ENCODE results near the gene INVS.
A peak's percentile ranks its signal among the peaks of the same experiment; 100 is the strongest.

Gene INVS, protein sequence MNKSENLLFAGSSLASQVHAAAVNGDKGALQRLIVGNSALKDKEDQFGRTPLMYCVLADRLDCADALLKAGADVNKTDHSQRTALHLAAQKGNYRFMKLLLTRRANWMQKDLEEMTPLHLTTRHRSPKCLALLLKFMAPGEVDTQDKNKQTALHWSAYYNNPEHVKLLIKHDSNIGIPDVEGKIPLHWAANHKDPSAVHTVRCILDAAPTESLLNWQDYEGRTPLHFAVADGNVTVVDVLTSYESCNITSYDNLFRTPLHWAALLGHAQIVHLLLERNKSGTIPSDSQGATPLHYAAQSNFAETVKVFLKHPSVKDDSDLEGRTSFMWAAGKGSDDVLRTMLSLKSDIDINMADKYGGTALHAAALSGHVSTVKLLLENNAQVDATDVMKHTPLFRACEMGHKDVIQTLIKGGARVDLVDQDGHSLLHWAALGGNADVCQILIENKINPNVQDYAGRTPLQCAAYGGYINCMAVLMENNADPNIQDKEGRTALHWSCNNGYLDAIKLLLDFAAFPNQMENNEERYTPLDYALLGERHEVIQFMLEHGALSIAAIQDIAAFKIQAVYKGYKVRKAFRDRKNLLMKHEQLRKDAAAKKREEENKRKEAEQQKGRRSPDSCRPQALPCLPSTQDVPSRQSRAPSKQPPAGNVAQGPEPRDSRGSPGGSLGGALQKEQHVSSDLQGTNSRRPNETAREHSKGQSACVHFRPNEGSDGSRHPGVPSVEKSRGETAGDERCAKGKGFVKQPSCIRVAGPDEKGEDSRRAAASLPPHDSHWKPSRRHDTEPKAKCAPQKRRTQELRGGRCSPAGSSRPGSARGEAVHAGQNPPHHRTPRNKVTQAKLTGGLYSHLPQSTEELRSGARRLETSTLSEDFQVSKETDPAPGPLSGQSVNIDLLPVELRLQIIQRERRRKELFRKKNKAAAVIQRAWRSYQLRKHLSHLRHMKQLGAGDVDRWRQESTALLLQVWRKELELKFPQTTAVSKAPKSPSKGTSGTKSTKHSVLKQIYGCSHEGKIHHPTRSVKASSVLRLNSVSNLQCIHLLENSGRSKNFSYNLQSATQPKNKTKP

DNA sequence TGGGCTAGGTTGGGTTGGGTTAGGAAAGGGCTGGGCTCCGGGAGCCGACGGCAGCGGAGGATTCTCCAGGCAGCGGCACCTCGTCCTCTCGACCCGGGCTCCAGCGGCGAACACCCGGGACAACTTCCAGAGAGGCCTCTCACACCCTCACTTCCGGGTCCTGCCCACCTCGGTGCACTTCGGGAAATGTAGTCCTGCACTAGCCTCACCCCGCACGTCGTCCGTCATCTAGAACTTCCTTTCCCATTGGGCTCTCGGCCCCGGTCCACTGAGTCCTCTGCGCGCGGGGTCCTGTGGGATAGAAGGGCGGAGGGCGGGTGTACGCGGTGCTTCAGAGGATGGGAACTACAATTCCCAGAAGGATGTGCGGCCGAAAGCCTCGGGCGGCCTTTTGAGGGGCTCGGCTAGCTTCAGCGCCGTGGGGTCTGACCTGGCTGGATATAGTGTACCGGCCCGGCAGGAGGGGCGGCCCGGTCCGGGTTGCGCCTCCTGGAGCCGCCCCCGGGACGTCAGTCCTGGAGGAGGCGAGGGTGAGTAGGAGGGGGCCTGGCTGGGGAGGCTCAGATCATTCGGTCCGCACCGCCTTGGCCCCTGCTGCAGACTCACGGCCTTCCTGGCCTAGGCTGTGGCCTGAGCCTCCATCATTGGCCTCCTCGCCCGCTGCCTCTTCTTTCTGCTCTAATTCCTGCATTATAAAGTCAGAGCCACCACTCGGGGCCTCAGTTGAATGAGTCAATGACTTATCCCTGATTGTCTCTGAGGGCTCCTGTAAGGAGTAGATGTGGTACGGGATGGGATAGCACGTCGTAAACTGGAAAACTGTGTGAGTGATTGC is at the start of gene INVS, which contains the start of gene ERP44:
Gene INVS (plus strand): TSS at position 357 of the 835 bp plus-strand sequence. CDS start 5,279 bp downstream, outside the sequence.
Gene ERP44 (minus strand): TSS at position 114 of the 835 bp plus-strand sequence. CDS start 160 bp downstream, outside the sequence.
- DNase-seq (ENCODE audit: low read depth): peak; percentile 97
- peak within 1 kb of the TSS; percentile 90 for H3K4me3 ChIP-seq (ENCODE audit: low read depth, low read length)
- TF ChIP-seq, protein P1, sequence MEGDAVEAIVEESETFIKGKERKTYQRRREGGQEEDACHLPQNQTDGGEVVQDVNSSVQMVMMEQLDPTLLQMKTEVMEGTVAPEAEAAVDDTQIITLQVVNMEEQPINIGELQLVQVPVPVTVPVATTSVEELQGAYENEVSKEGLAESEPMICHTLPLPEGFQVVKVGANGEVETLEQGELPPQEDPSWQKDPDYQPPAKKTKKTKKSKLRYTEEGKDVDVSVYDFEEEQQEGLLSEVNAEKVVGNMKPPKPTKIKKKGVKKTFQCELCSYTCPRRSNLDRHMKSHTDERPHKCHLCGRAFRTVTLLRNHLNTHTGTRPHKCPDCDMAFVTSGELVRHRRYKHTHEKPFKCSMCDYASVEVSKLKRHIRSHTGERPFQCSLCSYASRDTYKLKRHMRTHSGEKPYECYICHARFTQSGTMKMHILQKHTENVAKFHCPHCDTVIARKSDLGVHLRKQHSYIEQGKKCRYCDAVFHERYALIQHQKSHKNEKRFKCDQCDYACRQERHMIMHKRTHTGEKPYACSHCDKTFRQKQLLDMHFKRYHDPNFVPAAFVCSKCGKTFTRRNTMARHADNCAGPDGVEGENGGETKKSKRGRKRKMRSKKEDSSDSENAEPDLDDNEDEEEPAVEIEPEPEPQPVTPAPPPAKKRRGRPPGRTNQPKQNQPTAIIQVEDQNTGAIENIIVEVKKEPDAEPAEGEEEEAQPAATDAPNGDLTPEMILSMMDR (IDR thresholded peaks at IDR 0.05; ENCODE audit: low read depth, low read length, missing control alignments): no peak

GRCh38 chr9:100049551-100049950 is 49.5 kb upstream of the INVS start:
- DNase-seq (ENCODE audit: low read depth): no peak
- no peak overlapping the region for H3K4me3 ChIP-seq (ENCODE audit: low read depth, low read length)
- TF ChIP-seq, protein P1 (IDR thresholded peaks at IDR 0.05; ENCODE audit: low read depth, low read length, missing control alignments): no peak

GRCh38 chr9:100052375-100052774 is 46.7 kb upstream of the INVS start:
- no peak for DNase-seq (ENCODE audit: low read depth)
- TF ChIP-seq, protein P1 (IDR thresholded peaks at IDR 0.05; ENCODE audit: low read depth, low read length, missing control alignments): no peak
- H3K4me3 ChIP-seq (ENCODE audit: low read depth, low read length): no peak overlapping the region

GRCh38 chr9:100056561-100056960 is 42.5 kb upstream of the INVS start:
- DNase-seq (ENCODE audit: low read depth): no peak
- TF ChIP-seq, protein P1 (IDR thresholded peaks at IDR 0.05; ENCODE audit: low read depth, low read length, missing control alignments): no peak

GRCh38 chr9:100057624-100058023 is 41.4 kb upstream of the INVS start:
- no peak overlapping the region for H3K4me3 ChIP-seq (ENCODE audit: low read depth, low read length)
- TF ChIP-seq, protein P1 (IDR thresholded peaks at IDR 0.05; ENCODE audit: low read depth, low read length, missing control alignments): no peak
- no peak for DNase-seq (ENCODE audit: low read depth)

More at GRCh38 chr9:100056561-100056960, 42.5 kb upstream of the INVS start:
- no peak overlapping the region for H3K4me3 ChIP-seq (ENCODE audit: low read depth, low read length)
